Spleen (tissue), 7 donors: ENCODE data around the gene FOXP1.

Experiments used
- POLR2A ChIP-seq, 3 donors: fragments of 450-650 bp; IDR thresholded peaks; one replicate each; pipeline ENCODE4 v1.5.1; 2017; ENCODE audit warnings: antibody characterized with exemption in 3 of 3, mild to moderate bottlenecking in 1 of 3
- POLR2AphosphoS5 ChIP-seq, 3 donors: sonication (generic); formaldehyde crosslinking; IDR thresholded peaks; one replicate each; pipeline ENCODE4 v1.5.1; 2017; ENCODE audit warnings: antibody characterized with exemption in 3 of 3
- TF ChIP-seq, protein P1 (sequence below), 11 experiments: fragments of 200-600 bp in 7 of 11; fragments of 450-650 bp in 4 of 11; sonication (generic) in 4 of 11; IDR thresholded peaks in 8 of 11; conservative IDR thresholded peaks in 3 of 11; 1 replicate in 7 of 11; 2 replicates in 4 of 11; pipeline versions ENCODE4 v1.4.0 to v1.8.0; 2016 to 2021; ENCODE audit warnings: antibody characterized with exemption in 11 of 11, inconsistent platforms in 4 of 11, mild to moderate bottlenecking in 1 of 11
- donor health status: DM: no; HTN: no; CAD: no; lungs with moderate emphysema.
- donor health status: DM: no; HTN: no; CAD: no.
- donor health status: DM: no; HTN: no; CAD: no.

DNA sequence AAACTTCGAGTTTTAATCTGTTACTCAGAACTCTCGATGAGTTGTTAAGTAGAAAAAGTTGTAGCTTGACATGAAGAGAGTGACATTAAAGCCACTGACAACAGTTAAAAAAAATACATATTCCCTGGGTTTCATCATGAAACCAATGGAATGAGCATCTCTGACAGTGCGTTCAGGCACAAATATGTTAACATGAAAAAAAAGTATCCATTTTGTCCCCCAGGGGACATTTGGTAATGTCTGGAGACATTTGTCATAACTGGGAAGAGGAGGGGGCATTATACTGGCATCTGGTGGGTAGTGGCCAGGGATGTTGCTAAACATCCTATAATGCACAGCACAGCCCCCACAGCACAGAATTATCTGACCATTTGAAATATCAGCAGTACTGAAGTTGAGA is 14.8 kb upstream of the FOXP1 start:
- TF ChIP-seq POLR2AphosphoS5 (IDR thresholded peaks at IDR 0.05) (no peak), POLR2A (IDR thresholded peaks at IDR 0.05) (no peak)
- TF ChIP-seq, protein P1, sequence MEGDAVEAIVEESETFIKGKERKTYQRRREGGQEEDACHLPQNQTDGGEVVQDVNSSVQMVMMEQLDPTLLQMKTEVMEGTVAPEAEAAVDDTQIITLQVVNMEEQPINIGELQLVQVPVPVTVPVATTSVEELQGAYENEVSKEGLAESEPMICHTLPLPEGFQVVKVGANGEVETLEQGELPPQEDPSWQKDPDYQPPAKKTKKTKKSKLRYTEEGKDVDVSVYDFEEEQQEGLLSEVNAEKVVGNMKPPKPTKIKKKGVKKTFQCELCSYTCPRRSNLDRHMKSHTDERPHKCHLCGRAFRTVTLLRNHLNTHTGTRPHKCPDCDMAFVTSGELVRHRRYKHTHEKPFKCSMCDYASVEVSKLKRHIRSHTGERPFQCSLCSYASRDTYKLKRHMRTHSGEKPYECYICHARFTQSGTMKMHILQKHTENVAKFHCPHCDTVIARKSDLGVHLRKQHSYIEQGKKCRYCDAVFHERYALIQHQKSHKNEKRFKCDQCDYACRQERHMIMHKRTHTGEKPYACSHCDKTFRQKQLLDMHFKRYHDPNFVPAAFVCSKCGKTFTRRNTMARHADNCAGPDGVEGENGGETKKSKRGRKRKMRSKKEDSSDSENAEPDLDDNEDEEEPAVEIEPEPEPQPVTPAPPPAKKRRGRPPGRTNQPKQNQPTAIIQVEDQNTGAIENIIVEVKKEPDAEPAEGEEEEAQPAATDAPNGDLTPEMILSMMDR (IDR thresholded peaks at IDR 0.05 in 8 of 11, conservative IDR thresholded peaks at IDR 0.05 in 3 of 11) = no peak
